OCI-M2 (cell line): Measurements from ENCODE around the gene PXYLP1.
"Not testable (repeated sequence)": the region's sequence is repeated elsewhere in the genome, so short reads cannot be mapped to it uniquely, and the experiment has no call there.

ENCODE experiments used
- DNase-seq: peaks from one replicate; lab custom pipeline; 2025; ENCODE audit not compliant: unreplicated experiment; lab: John Stamatoyannopoulos, UW

Gene PXYLP1

GRCh38 chr3:141291559-141292355, 60.1 kb downstream of the PXYLP1 start:
- no peak for DNase-seq

GRCh38 chr3:141292356-141293058, 60.9 kb downstream of the PXYLP1 start:
- DNase-seq: no peak

- no peak for DNase-seq
Observed at GRCh38 chr3:141294301-141294700, 62.7 kb downstream of the PXYLP1 start.

- no peak for DNase-seq
Observed at GRCh38 chr3:141294848-141295247, 63.2 kb downstream of the PXYLP1 start.

GRCh38 chr3:141300426-141300825, 68.8 kb downstream of the PXYLP1 start:
- not testable (repeated sequence) for DNase-seq

GRCh38 chr3:141302364-141303141, 70.9 kb downstream of the PXYLP1 start:
- no peak for DNase-seq

GRCh38 chr3:141303481-141304223, 72.0 kb downstream of the PXYLP1 start:
- DNase-seq: no peak

- no peak for DNase-seq
Observed at GRCh38 chr3:141305436-141305835, 73.8 kb downstream of the PXYLP1 start.

GRCh38 chr3:141306276-141306675, 74.7 kb downstream of the PXYLP1 start:
- no peak for DNase-seq

- no peak for DNase-seq
Observed at GRCh38 chr3:141306922-141307321, 75.3 kb downstream of the PXYLP1 start.

GRCh38 chr3:141307351-141308059, 75.9 kb downstream of the PXYLP1 start:
- no peak for DNase-seq

GRCh38 chr3:141308588-141309218, 77.1 kb downstream of the PXYLP1 start:
- DNase-seq: no peak

GRCh38 chr3:141311170-141311495, 79.5 kb downstream of the PXYLP1 start:
- no peak for DNase-seq

GRCh38 chr3:141311496-141312353, 80.1 kb downstream of the PXYLP1 start:
- DNase-seq: peak; percentile 71

GRCh38 chr3:141312354-141313092, 80.9 kb downstream of the PXYLP1 start:
- DNase-seq: peak; percentile 66

GRCh38 chr3:141313093-141313683, 81.6 kb downstream of the PXYLP1 start:
- DNase-seq: no peak

- not testable (repeated sequence) for DNase-seq
Observed at GRCh38 chr3:141314415-141314814, 82.8 kb downstream of the PXYLP1 start.

GRCh38 chr3:141316851-141317250, 85.2 kb downstream of the PXYLP1 start:
- DNase-seq: no peak
